ENCODE results near the gene IL9. TPM values are rescaled to one million over a fixed set of nuclear protein-coding genes. Genes with fewer than 3 reads are reported as not detected.

IL9 gene
- total RNA-seq, 1 experiment from 2014 or later: not detected

DNA sequence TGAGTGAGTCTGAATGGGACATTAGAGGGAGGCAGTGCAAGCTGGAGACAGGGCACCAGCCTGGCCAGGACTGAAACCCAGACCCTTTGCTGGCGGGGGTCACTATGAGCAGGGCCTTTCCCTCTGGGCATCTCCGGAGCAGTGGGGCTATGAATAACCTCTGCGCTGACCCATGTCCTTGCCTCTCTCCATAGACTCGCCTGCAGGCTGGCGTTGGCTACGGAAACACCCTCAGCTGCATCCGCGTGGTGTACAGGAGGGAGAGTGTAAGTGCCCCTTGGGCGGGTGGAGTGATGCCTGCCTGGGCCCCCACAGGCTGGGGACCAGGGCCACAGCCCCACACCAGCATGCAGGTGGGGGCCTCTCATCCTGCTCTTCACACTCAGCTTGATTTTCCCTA, 45.4 kb downstream of the IL9 start:
- ChIA-PET POLR2A (ENCODE audit: unreplicated experiment) (interaction anchor here (0.5 kb wide), 1 partner anchor 273 kb away, joined by 9 read pairs; no protein-coding TSS in a partner anchor), CTCF (no interaction called here)
- H3K4me2 ChIP-seq: no peak overlapping the region
- intact Hi-C loops (cut with micrococcal nuclease; ENCODE audit: unreplicated experiment): no loop called here
- H3K9me2 ChIP-seq (ENCODE audit: insufficient read depth): no peaks in the 10 kb centered on the region
- H3K79me2 ChIP-seq (ENCODE audit: low read depth): no peaks in the 10 kb centered on the region
- no peaks in the 10 kb centered on the region for H3K4me1 ChIP-seq (replicated peaks; ENCODE audit: insufficient read depth)
- H3K36me3 ChIP-seq (ENCODE audit: low read depth): no peaks in the 10 kb centered on the region
- DNase-seq: no peak
- H3F3A ChIP-seq (ENCODE audit: insufficient read depth, low read depth): no peaks in the 10 kb centered on the region
- H3K27me3 ChIP-seq (ENCODE audit: insufficient read depth, low read depth): peaks cover 66% of the 10 kb centered on the region
- no peak overlapping the region for H3K4me3 ChIP-seq
- no TSS peak for BruUV-seq (replicated peaks)
- H2AFZ ChIP-seq: no peak overlapping the region
- H4K20me1 ChIP-seq (ENCODE audit: insufficient read depth): no peaks in the 10 kb centered on the region
- H3K9me3 ChIP-seq (ENCODE audit: insufficient read depth, low read depth): no peaks in the 10 kb centered on the region
- TF ChIP-seq CTCF (conservative IDR thresholded peaks at IDR 0.05): no peak
- TF ChIP-seq EZH2 (IDR thresholded peaks at IDR 0.05; ENCODE audit: low read depth): no peak
- no peak overlapping the region for H3K27ac ChIP-seq

- CTCF ChIA-PET: no interaction called here
- H3K4me2 ChIP-seq: no peak overlapping the region
- POLR2A ChIA-PET (ENCODE audit: unreplicated experiment): no interaction called here
Observed at GRCh38 chr5:135847976-135848375, 47.7 kb downstream of the IL9 start.

DNA sequence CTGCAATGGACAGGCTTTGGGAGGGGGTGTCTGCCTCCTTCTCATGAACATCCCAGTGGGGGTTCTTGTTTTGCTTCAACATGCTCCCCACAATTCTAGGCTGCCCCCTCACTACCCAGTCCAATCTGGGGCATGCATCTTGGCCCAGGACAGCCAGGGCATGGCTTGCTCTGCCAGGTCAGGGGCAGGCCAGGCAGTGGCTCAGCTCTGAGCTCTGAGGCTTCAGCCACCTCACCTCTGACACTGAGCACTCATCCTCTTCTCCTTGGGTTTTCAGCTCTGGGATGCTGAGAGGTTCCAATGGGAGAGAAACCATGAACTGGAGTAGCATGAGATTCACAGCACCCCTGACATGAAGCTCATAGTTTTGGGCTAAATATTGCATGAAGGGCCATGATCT, 49.3 kb downstream of the IL9 start:
- H3F3A ChIP-seq (ENCODE audit: insufficient read depth, low read depth): no peaks in the 10 kb centered on the region
- no peaks in the 10 kb centered on the region; the same call in 1 of the 2 replicates for H3K4me1 ChIP-seq (replicated peaks; ENCODE audit: insufficient read depth)
- no peaks in the 10 kb centered on the region for H3K9me2 ChIP-seq (ENCODE audit: insufficient read depth)
- H3K27ac ChIP-seq: no peak overlapping the region
- no peak overlapping the region for H3K4me2 ChIP-seq
- H3K36me3 ChIP-seq (ENCODE audit: low read depth): no peaks in the 10 kb centered on the region
- no TSS peak for BruUV-seq (replicated peaks)
- ChIA-PET POLR2A (ENCODE audit: unreplicated experiment) (no interaction called here), CTCF (no interaction called here)
- H3K4me3 ChIP-seq: no peak overlapping the region
- no peak for TF ChIP-seq CTCF (conservative IDR thresholded peaks at IDR 0.05)
- no peak for TF ChIP-seq EZH2 (IDR thresholded peaks at IDR 0.05; ENCODE audit: low read depth)
- no peaks in the 10 kb centered on the region for H3K79me2 ChIP-seq (ENCODE audit: low read depth)
- H3K9me3 ChIP-seq (ENCODE audit: insufficient read depth, low read depth): no peaks in the 10 kb centered on the region
- H2AFZ ChIP-seq: no peak overlapping the region
- peaks cover 39% of the 10 kb centered on the region for H3K27me3 ChIP-seq (ENCODE audit: insufficient read depth, low read depth)
- intact Hi-C loops (cut with micrococcal nuclease; ENCODE audit: unreplicated experiment): no loop called here
- DNase-seq: no peak
- H4K20me1 ChIP-seq (ENCODE audit: insufficient read depth): no peaks in the 10 kb centered on the region

More at GRCh38 chr5:135847976-135848375, 47.7 kb downstream of the IL9 start:
- TF ChIP-seq CTCF (conservative IDR thresholded peaks at IDR 0.05): no peak
- TF ChIP-seq EZH2 (IDR thresholded peaks at IDR 0.05; ENCODE audit: low read depth): no peak
- no peaks in the 10 kb centered on the region; the same call in 1 of the 2 replicates for H3K4me1 ChIP-seq (replicated peaks; ENCODE audit: insufficient read depth)
- H3K79me2 ChIP-seq (ENCODE audit: low read depth): no peaks in the 10 kb centered on the region
- H3K9me2 ChIP-seq (ENCODE audit: insufficient read depth): no peaks in the 10 kb centered on the region
- no peaks in the 10 kb centered on the region for H4K20me1 ChIP-seq (ENCODE audit: insufficient read depth)
- H3K9me3 ChIP-seq (ENCODE audit: insufficient read depth, low read depth): no peaks in the 10 kb centered on the region
- H2AFZ ChIP-seq: no peak overlapping the region
- H3K27ac ChIP-seq: no peak overlapping the region
- H3F3A ChIP-seq (ENCODE audit: insufficient read depth, low read depth): no peaks in the 10 kb centered on the region
- BruUV-seq (replicated peaks): no TSS peak
- H3K27me3 ChIP-seq (ENCODE audit: insufficient read depth, low read depth): peaks cover 50% of the 10 kb centered on the region
- no peaks in the 10 kb centered on the region for H3K36me3 ChIP-seq (ENCODE audit: low read depth)
- no peak for DNase-seq
- intact Hi-C loops (cut with micrococcal nuclease; ENCODE audit: unreplicated experiment): no loop called here
- no peak overlapping the region for H3K4me3 ChIP-seq
